ENCODE results near the gene MOB3B. TPM values are rescaled to one million over a fixed set of nuclear protein-coding genes. Genes with fewer than 3 reads are reported as not detected.

Gene MOB3B
- total and polyA plus RNA-seq, 7 experiments from 2014 or later: 0.07 to 1.8 (median 0.72) TPM; not detected in 1

GRCh38 chr9:27445057-27445595 is 84.5 kb downstream of the MOB3B start:
- H3K4me3 Mint-ChIP-seq: no peak overlapping the region
- ATAC-seq (no peak), DNase-seq (no peak)
- Histone ChIP-seq H3K9me3 (ENCODE audit: control insufficient read depth in 2 of 3, low read length in 3 of 3) (no peaks in the 10 kb centered on the region), H3K36me3 (ENCODE audit: control insufficient read depth in 2 of 3, insufficient read depth in 3 of 3, low read length in 3 of 3) (no peaks in the 10 kb centered on the region), H3K27me3 (ENCODE audit: control insufficient read depth in 2 of 2, insufficient read depth in 2 of 2, low read length in 2 of 2) (no peaks in the 10 kb centered on the region), H3K4me1 (ENCODE audit: control insufficient read depth in 2 of 2, insufficient read depth in 2 of 2, low read length in 2 of 2) (no peaks in the 10 kb centered on the region), H3K27ac (ENCODE audit: low read depth, low read length) (no peak overlapping the region), H3K4me3 (ENCODE audit: low read length) (no peak overlapping the region)
- H3K9me3 Mint-ChIP-seq: peaks cover 0 to 4% (median 0%) of the 10 kb centered on the region in 11 donors
- peaks cover 0 to 8% (median 4%) of the 10 kb centered on the region in 5 donors for H3K36me3 Mint-ChIP-seq
- H3K27ac Mint-ChIP-seq: no peak overlapping the region
- ChIA-PET CTCF (no interaction called here), POLR2A (no interaction called here)
- no peaks in the 10 kb centered on the region for H3K27me3 Mint-ChIP-seq
- intact Hi-C loops (cut with micrococcal nuclease): no loop called here
- peaks cover 0 to 5% (median 0%) of the 10 kb centered on the region in 7 donors for H3K4me1 Mint-ChIP-seq

DNA sequence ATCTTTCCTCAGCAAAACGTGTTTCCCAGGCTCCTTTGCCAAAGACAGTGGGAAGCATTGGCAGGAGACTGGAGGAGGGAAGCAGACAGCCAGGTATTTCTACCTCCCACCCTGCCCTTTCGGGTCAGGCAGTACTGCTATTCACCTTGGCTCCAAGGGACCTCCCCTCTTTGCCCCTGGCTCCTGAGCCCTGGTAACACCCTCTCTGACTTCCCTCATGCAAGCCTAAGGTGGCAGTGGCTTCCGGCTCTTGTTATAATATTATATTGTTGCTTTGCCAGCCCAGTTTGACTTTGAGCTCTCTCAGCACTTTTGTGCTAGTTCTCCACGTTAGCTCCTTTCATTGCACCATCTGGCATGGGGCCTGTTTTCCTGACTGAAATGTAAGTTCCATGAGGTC is 87.2 kb downstream of the MOB3B start:
- ChIA-PET POLR2A (no interaction called here), CTCF (no interaction called here)
- DNase-seq (no peak), ATAC-seq (no peak)
- Mint-ChIP-seq H3K4me1 (peaks cover 0 to 5% (median 0%) of the 10 kb centered on the region in 7 donors), H3K27ac (no peak overlapping the region), H3K27me3 (no peaks in the 10 kb centered on the region), H3K4me3 (no peak overlapping the region), H3K9me3 (peaks cover 0 to 4% (median 0%) of the 10 kb centered on the region in 11 donors), H3K36me3 (peaks cover 0 to 8% (median 0%) of the 10 kb centered on the region in 5 donors)
- intact Hi-C loops (cut with micrococcal nuclease): no loop called here
- H3K27ac ChIP-seq (ENCODE audit: low read depth, low read length): no peak overlapping the region
- no peaks in the 10 kb centered on the region for H3K9me3 ChIP-seq (ENCODE audit: control insufficient read depth in 2 of 3, low read length in 3 of 3)
- no peaks in the 10 kb centered on the region for H3K27me3 ChIP-seq (ENCODE audit: control insufficient read depth in 2 of 2, insufficient read depth in 2 of 2, low read length in 2 of 2)
- no peak overlapping the region for H3K4me3 ChIP-seq (ENCODE audit: low read length)
- H3K4me1 ChIP-seq (ENCODE audit: control insufficient read depth in 2 of 2, insufficient read depth in 2 of 2, low read length in 2 of 2): no peaks in the 10 kb centered on the region
- H3K36me3 ChIP-seq (ENCODE audit: control insufficient read depth in 2 of 3, insufficient read depth in 3 of 3, low read length in 3 of 3): no peaks in the 10 kb centered on the region

DNA sequence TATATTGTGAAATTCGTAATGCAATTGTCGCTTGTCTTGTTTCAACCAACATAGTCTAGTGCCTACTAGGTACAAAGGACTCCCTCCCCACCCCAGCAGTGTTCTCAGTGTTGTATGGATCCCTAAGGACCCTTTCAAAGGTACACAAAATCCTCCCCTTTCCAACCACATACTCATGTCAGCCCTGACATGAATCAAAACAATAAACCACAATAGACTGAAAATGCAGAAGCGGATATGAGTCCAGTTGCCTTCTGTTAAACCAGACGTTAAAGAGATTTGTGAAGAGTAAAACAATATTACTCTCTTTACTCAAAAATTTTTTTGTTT is 87.9 kb downstream of the MOB3B start:
- no peak overlapping the region for H3K27ac ChIP-seq (ENCODE audit: low read depth, low read length)
- no peak for DNase-seq
- POLR2A ChIA-PET: no interaction called here
- no peak overlapping the region for H3K27ac Mint-ChIP-seq
- ATAC-seq: no peak
- no peak overlapping the region for H3K4me3 Mint-ChIP-seq
- no peaks in the 10 kb centered on the region for H3K27me3 Mint-ChIP-seq
- CTCF ChIA-PET: no interaction called here
- H3K9me3 ChIP-seq (ENCODE audit: control insufficient read depth in 2 of 3, low read length in 3 of 3): no peaks in the 10 kb centered on the region
- H3K36me3 Mint-ChIP-seq: peaks cover 0 to 10% (median 0%) of the 10 kb centered on the region in 5 donors
- no peaks in the 10 kb centered on the region for H3K4me1 ChIP-seq (ENCODE audit: control insufficient read depth in 2 of 2, insufficient read depth in 2 of 2, low read length in 2 of 2)
- no peaks in the 10 kb centered on the region for H3K36me3 ChIP-seq (ENCODE audit: control insufficient read depth in 2 of 3, insufficient read depth in 3 of 3, low read length in 3 of 3)
- H3K9me3 Mint-ChIP-seq: peaks cover 0 to 4% (median 0%) of the 10 kb centered on the region in 11 donors
- H3K27me3 ChIP-seq (ENCODE audit: control insufficient read depth in 2 of 2, insufficient read depth in 2 of 2, low read length in 2 of 2): no peaks in the 10 kb centered on the region
- intact Hi-C loops (cut with micrococcal nuclease): no loop called here
- H3K4me3 ChIP-seq (ENCODE audit: low read length): no peak overlapping the region
- H3K4me1 Mint-ChIP-seq: peaks cover 0 to 5% (median 0%) of the 10 kb centered on the region in 7 donors

GRCh38 chr9:27440888-27441740 is 88.5 kb downstream of the MOB3B start:
- ATAC-seq (no peak), DNase-seq (no peak)
- Histone ChIP-seq H3K27ac (ENCODE audit: low read depth, low read length) (no peak overlapping the region), H3K9me3 (ENCODE audit: control insufficient read depth in 2 of 3, low read length in 3 of 3) (no peaks in the 10 kb centered on the region), H3K4me3 (ENCODE audit: low read length) (no peak overlapping the region), H3K27me3 (ENCODE audit: control insufficient read depth in 2 of 2, insufficient read depth in 2 of 2, low read length in 2 of 2) (no peaks in the 10 kb centered on the region), H3K36me3 (ENCODE audit: control insufficient read depth in 2 of 3, insufficient read depth in 3 of 3, low read length in 3 of 3) (no peaks in the 10 kb centered on the region), H3K4me1 (ENCODE audit: control insufficient read depth in 2 of 2, insufficient read depth in 2 of 2, low read length in 2 of 2) (no peaks in the 10 kb centered on the region)
- peaks cover 0 to 12% (median 0%) of the 10 kb centered on the region in 5 donors for H3K36me3 Mint-ChIP-seq
- H3K4me3 Mint-ChIP-seq: no peak overlapping the region
- CTCF ChIA-PET: no interaction called here
- no peaks in the 10 kb centered on the region for H3K27me3 Mint-ChIP-seq
- intact Hi-C loops (cut with micrococcal nuclease): no loop called here
- POLR2A ChIA-PET: no interaction called here
- H3K27ac Mint-ChIP-seq: peak overlapping the region in 1 of 9 donors; percentile 37
- H3K4me1 Mint-ChIP-seq: peaks cover 0 to 5% (median 0%) of the 10 kb centered on the region in 7 donors
- peaks cover 0 to 4% (median 0%) of the 10 kb centered on the region in 11 donors for H3K9me3 Mint-ChIP-seq

- DNase-seq (no peak), ATAC-seq (no peak)
- H3K36me3 ChIP-seq (ENCODE audit: control insufficient read depth in 2 of 3, insufficient read depth in 3 of 3, low read length in 3 of 3): no peaks in the 10 kb centered on the region
- H3K27ac ChIP-seq (ENCODE audit: low read depth, low read length): no peak overlapping the region
- Mint-ChIP-seq H3K36me3 (peaks cover 0 to 12% (median 0%) of the 10 kb centered on the region in 5 donors), H3K27ac (no peak overlapping the region), H3K27me3 (no peaks in the 10 kb centered on the region), H3K4me3 (no peak overlapping the region), H3K9me3 (peaks cover 0 to 5% (median 0%) of the 10 kb centered on the region in 11 donors), H3K4me1 (peaks cover 0 to 7% (median 0%) of the 10 kb centered on the region in 7 donors)
- intact Hi-C loops (cut with micrococcal nuclease): no loop called here
- CTCF ChIA-PET: no interaction called here
- no peaks in the 10 kb centered on the region for H3K9me3 ChIP-seq (ENCODE audit: control insufficient read depth in 2 of 3, low read length in 3 of 3)
- POLR2A ChIA-PET: no interaction called here
- no peaks in the 10 kb centered on the region for H3K4me1 ChIP-seq (ENCODE audit: control insufficient read depth in 2 of 2, insufficient read depth in 2 of 2, low read length in 2 of 2)
- no peaks in the 10 kb centered on the region for H3K27me3 ChIP-seq (ENCODE audit: control insufficient read depth in 2 of 2, insufficient read depth in 2 of 2, low read length in 2 of 2)
- H3K4me3 ChIP-seq (ENCODE audit: low read length): no peak overlapping the region
Observed at GRCh38 chr9:27438522-27438921, 91.1 kb downstream of the MOB3B start.

DNA sequence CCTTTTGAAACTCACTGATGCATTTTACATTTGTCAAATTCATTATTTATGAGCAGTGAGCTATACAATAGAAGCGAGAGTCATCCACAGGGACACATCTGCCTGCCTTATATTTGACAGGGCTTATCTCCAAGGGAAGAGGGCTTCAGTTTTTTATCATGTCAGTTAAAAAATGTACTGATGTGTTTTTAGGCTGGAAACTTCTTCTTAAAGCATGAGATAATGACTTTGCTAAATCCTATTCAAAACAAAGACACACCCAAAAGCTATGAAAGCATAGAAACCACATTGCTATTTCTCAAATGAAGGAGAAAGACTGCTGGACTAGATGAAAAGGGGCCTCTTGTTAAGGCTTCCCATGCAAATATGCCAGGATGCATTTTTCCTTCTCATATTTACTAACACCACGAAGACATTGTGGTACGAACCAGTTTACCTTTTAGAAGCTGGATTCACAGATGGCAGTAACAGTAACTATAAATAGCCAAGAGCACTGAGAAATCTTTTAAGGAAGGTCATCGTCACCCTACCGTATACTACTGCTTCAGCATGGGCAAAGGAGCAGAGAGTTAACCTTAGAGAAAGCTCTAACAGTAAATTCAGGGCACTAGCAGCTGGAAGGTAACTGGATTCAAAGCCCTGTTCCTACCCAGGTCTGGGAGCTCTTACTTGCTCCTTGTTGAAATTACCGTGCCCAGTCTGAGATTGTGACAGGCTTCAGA is 91.8 kb downstream of the MOB3B start:
- H3K4me1 Mint-ChIP-seq: peaks cover 0 to 7% (median 0%) of the 10 kb centered on the region in 7 donors
- DNase-seq (no peak), ATAC-seq (no peak)
- H3K4me3 ChIP-seq (ENCODE audit: low read length): no peak overlapping the region
- no peaks in the 10 kb centered on the region for H3K9me3 ChIP-seq (ENCODE audit: control insufficient read depth in 2 of 3, low read length in 3 of 3)
- no peak overlapping the region for H3K27ac Mint-ChIP-seq
- H3K36me3 Mint-ChIP-seq: peaks cover 0 to 12% (median 0%) of the 10 kb centered on the region in 5 donors
- no peaks in the 10 kb centered on the region for H3K27me3 ChIP-seq (ENCODE audit: control insufficient read depth in 2 of 2, insufficient read depth in 2 of 2, low read length in 2 of 2)
- intact Hi-C loops (cut with micrococcal nuclease): no loop called here
- H3K27ac ChIP-seq (ENCODE audit: low read depth, low read length): no peak overlapping the region
- CTCF ChIA-PET: no interaction called here
- H3K36me3 ChIP-seq (ENCODE audit: control insufficient read depth in 2 of 3, insufficient read depth in 3 of 3, low read length in 3 of 3): no peaks in the 10 kb centered on the region
- no peak overlapping the region for H3K4me3 Mint-ChIP-seq
- POLR2A ChIA-PET: no interaction called here
- H3K27me3 Mint-ChIP-seq: no peaks in the 10 kb centered on the region
- peaks cover 0 to 5% (median 0%) of the 10 kb centered on the region in 11 donors for H3K9me3 Mint-ChIP-seq
- H3K4me1 ChIP-seq (ENCODE audit: control insufficient read depth in 2 of 2, insufficient read depth in 2 of 2, low read length in 2 of 2): no peaks in the 10 kb centered on the region
